Measurements from ENCODE around the gene GFAP.

The GFAP gene

GRCh38 chr17:44932096-44932786 lies 16.9 kb upstream of the GFAP start:
- DNase-seq (ENCODE audit: low read depth in 1 of 2, low spot score in 1 of 2), result no peak

DNA sequence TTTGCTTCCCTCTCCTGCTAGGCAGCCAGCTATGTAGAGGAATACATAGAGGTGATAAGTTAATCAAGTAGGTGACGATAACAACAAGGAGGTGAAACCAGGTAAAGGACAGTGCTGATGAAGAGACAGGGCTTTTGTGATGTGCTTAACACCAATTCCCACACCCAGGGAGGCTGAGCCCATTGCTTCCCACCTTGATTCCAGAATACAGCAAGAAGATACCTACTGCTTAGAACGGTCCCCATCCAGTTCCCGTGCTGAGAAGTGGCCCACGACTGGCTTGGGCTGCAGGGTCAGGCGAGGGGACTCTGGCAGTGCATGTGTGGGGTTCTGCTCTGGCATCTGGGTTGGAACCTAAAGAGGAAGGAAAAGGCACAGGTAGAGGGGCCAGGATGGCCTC lies 16.1 kb upstream of the GFAP start:
- DNase-seq (ENCODE audit: low read depth in 1 of 2, low spot score in 1 of 2), result no peak

DNA sequence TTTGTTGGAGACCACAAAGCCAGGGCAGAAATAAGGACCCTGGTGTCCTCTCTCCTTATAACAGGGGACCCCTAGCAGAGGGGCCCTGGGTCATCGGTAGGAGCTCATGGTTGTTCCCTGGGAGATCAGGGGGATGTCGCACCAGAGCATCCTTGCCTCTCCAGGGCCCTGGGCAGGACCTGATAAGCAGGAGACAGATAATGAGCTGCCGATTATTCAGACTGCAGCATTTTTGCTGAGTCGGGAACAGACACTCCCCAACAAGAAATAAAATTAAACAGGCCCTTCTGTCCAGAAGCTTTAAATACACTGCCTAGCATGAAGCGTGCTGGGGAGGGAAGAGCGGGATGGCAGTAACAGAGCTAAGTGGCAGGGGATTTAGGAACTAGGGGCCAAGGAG lies 15.4 kb upstream of the GFAP start:
- DNase-seq (ENCODE audit: low read depth in 1 of 2, low spot score in 1 of 2), result no peak

DNA sequence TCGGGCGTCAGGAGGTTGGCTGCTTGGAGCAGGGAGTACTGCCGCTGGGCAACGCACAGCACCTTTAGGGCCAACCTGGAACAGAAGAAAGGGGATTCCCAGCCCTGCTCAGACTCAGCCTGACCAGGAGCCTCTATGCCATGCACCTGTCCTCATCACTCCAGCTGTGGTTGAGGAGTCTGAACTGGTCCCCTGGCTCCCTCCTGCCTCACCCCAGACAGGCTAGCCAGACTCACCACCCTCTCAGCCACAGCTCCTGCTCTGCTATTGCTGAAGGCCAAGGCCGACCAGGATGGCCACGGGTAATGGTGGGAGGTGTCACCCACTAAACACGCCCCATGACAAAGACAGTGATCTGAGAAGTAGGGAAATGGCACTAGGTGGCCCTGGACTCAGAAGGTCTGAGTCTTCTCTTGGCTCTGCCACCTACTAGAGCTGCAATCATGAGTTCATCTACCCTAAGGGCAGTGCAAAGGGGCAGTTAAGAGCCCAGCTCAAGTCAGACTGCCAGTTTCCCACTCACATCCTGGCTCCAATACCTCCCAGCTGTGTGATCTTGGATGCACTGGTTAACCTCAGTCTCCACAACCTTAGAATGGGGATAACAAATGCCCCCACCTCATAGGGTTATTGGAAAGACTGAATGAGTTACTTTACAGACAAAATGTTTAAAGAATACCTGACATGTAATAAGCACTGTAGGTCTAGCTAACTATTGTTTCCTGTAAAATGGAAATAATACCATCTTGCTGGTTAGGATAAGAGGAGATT lies 13.8 kb upstream of the GFAP start:
- DNase-seq (ENCODE audit: low read depth in 1 of 2, low spot score in 1 of 2), result no peak

GRCh38 chr17:44928136-44928535 lies 12.8 kb upstream of the GFAP start:
- DNase-seq (ENCODE audit: low read depth in 1 of 2, low spot score in 1 of 2), result no peak

DNA sequence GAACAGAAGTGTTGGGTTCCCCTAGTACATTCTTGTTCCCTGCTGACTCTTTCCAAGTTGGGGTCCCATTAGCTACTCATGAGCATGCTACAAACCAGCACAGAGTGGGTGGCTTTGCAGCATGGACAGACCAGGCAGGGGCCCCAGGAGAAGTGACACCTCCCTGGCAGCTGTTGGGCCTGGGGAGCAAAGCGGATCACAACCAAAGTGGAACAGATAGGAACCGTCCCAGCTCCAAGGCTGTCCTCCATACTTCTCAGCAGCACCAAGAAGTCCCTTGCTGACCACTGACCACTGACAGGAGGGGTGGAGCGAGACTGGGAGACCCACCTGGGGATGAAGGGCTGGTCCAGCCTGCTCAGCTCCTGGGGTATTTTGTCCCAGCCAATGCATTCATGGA lies 12.4 kb upstream of the GFAP start:
- no peak for DNase-seq (ENCODE audit: low read depth in 1 of 2, low spot score in 1 of 2)

- DNase-seq (ENCODE audit: low read depth in 1 of 2, low spot score in 1 of 2), result no peak
Measured at GRCh38 chr17:44926821-44927525, 11.7 kb upstream of the GFAP start.

DNA sequence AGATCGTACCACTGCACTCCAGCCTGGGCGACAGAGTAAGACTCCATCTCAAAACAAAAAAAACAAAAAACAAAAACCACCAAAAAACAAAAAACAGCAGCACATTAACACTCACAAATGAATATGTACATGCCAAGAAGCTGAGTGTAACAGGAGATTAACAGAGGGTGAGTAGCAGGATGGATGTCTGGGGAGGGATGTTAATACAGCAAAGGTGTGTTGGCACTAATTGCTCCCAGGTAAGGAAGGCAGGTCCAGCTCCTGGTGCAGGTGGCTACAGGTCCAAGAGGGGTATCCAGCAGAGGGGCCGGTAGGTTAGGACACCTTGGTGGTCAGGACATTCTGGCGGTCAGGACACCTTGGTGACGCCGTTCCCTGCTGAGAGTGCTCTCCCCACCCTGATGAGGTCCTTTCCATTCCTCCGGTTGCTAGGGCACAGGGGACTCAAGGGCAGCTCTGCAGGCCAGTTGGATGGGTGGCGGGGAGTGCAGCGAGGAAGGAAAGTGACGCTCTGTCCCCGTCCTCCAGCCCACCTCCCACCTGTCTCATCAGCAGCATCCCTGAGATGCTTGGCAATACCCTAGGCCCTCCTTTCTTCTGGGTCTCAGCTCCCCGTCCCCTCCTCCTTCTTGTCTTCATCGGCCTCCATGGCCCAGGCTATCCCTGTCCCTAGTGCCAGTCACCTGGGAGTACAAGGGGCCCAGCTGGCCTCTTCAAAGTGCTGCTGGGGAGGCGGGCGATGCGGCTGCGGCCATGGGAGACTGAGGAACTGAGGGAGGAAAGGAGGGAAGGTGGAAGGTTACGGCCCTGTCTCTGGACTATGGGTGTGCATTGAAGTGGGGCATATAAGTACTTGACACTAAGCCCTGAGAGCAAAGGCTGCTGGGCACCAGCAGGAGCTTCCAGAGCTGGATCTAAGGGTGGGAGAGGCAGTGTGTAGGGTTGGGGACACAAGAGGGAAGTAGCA lies 10.7 kb upstream of the GFAP start:
- no peak for DNase-seq (ENCODE audit: low read depth in 1 of 2, low spot score in 1 of 2)

GRCh38 chr17:44924107-44924544 lies 8.8 kb upstream of the GFAP start:
- no peak for DNase-seq (ENCODE audit: low read depth in 1 of 2, low spot score in 1 of 2)

DNA sequence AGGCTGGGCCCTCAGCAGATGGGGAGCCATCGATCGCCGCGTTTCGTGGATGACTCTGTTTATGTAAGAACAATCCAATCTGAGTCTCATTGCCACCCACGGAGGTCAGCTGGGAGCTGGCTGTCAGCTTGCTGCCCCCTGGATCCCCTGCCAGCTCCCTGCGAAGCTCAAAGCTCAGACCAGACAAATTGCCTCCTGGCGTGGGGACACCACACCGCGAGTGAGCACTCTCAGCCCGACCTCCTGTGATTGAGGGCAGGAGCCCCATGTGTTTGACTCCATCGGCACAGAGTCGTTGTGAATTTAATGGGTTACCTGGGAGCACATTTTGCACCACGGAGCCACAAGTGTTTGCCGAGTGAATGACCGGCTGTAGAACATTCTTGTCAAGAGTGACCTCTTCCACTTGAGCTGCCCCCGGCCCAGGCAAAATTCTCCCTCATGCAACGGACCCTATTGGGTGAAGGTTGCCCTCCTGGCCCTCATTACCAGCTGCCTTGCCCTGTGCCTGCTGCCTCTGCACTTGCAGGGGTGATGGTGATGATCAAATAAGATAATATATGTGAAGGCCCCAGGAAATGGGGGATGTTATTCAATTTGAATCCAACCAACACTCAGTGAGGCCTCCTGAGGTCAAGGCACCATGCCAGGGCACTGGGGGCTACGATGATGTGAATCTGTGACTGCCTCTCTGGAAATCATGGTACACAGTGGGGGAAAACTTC lies 7.6 kb upstream of the GFAP start:
- DNase-seq (ENCODE audit: low read depth in 1 of 2, low spot score in 1 of 2), result no peak

GRCh38 chr17:44922136-44922535 lies 6.8 kb upstream of the GFAP start:
- DNase-seq (ENCODE audit: low read depth in 1 of 2, low spot score in 1 of 2), result no peak

DNA sequence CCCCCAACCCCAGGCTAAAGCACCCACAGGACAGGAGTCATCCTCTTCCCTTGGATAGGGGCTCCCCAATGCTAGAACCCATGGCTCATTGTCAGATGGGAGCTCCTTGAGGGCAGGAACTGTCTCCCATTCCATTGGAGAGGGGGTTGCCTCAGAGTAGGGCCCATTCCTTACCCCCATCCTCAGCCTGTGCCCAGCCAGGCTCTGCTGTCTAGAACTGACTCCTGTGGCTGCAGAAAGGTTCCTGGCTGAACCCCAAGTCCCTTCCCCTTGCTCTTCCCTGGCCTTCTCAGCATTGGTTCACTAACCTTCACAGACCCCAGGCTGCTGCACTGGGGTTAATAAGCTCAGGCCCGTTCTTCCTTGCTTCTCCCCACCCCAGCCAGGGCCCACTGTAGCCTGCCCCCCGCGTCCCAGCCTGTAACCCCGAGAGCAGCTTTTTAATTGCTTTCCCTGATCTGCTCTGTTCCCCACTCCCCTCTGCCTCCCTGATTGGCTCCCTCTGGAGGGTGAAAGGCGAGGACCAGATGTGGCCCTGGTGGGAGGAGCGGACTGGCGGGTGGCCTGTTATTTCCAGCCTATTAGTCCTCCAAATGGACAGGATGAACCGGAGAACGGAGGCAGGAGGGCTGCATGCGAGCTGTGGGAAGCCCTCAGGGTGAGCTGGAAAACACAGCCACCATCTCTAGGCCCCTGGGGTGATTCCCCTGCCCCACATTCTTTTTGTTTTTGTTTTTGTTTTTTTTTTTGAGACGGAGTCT lies 6.0 kb upstream of the GFAP start:
- DNase-seq (ENCODE audit: low read depth in 1 of 2, low spot score in 1 of 2), result no peak

DNA sequence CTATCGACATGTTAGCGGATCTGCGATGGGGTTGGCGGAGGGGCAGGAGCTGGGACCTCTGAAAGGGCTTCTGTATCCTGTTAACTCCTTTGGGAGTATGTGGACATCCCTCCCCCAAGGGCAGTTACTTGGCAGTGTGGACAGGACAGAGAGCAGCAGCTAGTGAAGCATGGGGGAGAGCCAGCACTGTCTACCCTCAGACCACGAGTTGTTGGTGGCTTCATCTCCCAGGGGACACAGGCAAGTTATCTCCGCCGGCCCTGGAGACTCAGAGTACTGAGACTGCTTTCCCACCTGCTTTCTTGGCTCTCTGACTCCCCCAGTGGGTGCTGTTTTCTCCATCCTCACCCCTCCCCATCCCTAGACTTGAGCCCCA lies 5.3 kb upstream of the GFAP start:
- DNase-seq (ENCODE audit: low read depth in 1 of 2, low spot score in 1 of 2), result no peak

- peak; percentile 22 to 24 for DNase-seq (ENCODE audit: low read depth in 1 of 2, low spot score in 1 of 2)
Measured at GRCh38 chr17:44919885-44920564, 4.7 kb upstream of the GFAP start.

DNA sequence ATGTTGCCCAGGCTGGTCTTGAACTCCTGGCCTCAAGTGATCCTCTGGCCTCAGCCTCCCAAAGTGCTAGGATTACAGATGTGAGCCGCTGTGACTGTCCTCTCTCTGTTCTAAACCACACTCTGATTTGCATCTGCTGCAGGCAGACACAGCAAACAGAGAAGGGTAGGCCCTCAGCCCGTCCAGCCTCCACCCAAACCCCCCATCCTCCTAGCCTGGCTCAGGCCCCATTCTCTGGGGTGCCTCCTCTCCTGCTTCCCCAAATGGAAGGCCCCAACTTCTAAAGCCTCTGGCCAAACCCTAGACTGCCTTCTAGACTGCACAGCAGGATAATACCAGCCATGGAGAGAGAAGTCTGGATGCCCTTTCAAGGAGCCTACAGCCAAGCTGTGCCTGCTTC lies 4.1 kb upstream of the GFAP start:
- no peak for DNase-seq (ENCODE audit: low read depth in 1 of 2, low spot score in 1 of 2)

DNA sequence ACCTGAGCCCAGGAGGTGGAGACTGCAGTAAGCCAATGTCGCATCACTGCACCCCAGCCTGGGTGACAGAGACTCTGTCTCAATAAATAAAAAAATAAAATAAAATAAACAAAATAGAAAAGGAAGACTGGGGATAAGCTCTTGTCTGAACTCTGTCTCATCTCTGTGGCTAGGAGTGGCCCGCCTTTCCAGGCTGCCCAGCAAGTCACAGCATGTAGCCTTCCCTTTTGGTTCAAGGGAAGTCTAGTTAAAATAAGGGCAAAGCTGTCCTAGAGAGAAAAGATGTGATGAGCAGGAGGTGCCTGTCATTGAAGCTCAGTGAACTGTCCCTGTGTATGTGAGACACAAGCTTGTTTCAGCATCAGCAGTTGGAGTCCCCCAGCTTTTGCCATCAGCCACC lies 2.7 kb upstream of the GFAP start:
- no peak for DNase-seq (ENCODE audit: low read depth in 1 of 2, low spot score in 1 of 2)

- no peak for DNase-seq (ENCODE audit: low read depth in 1 of 2, low spot score in 1 of 2)
Measured at GRCh38 chr17:44917456-44917855, 2.2 kb upstream of the GFAP start.

- DNase-seq (ENCODE audit: low read depth in 1 of 2, low spot score in 1 of 2), result no peak
Measured at GRCh38 chr17:44916781-44917241, 1.5 kb upstream of the GFAP start.

Measured in stimulated activated CD4-positive, alpha-beta T cell treated with anti-CD3 and anti-CD28 coated beads, Interleukin-15, amount 100 ng/mL, for 1 hour (primary cell).